Esophagus muscularis mucosa (tissue), 4 donors: ENCODE results near the gene GNG12. TPM values are rescaled to one million over a fixed set of nuclear protein-coding genes. Genes with fewer than 3 reads are reported as not detected.

Experiments used
- DNase-seq: peaks from one replicate; pipeline ENCODE4 v3.0.0-alpha.2; 2017; ENCODE audit errors: extremely low spot score
- H3K27ac ChIP-seq, 4 donors: fragments of 200-600 bp; sonication (generic); replicated peaks in 1 of 4; 1 replicate in 3 of 4; 2 replicates in 1 of 4; pipeline ENCODE4 v1.5.1; 2016 to 2019; ENCODE audit warnings: mild to moderate bottlenecking in 1 of 4
- H3K27me3 ChIP-seq, 4 donors: fragments of 200-600 bp; sonication (generic); one replicate each; pipeline versions ENCODE4 v1.5.1 to v1.6.0; 2016 to 2019
- H3K36me3 ChIP-seq, 4 donors: fragments of 200-600 bp; sonication (generic); one replicate each; pipeline ENCODE4 v1.5.1; 2016 to 2019
- H3K4me1 ChIP-seq, 4 donors: fragments of 200-600 bp; sonication (generic); one replicate each; pipeline ENCODE4 v1.5.1; 2016 to 2019
- H3K4me3 ChIP-seq, 4 donors: fragments of 200-600 bp; sonication (generic); 1 replicate in 2 of 4; 2 replicates in 2 of 4; pipeline ENCODE4 v1.5.1; 2016 to 2019; ENCODE audit warnings: mild to moderate bottlenecking in 4 of 4, moderate library complexity in 1 of 4
- H3K9me3 ChIP-seq, 4 donors: fragments of 200-600 bp; sonication (generic); 1 replicate in 3 of 4; 2 replicates in 1 of 4; pipeline ENCODE4 v1.5.1; 2016 to 2019
- EP300 ChIP-seq: sonication (generic); formaldehyde crosslinking; IDR thresholded peaks from one replicate; pipeline ENCODE4 v1.6.1; 2017; ENCODE audit warnings: antibody characterized with exemption
- POLR2A ChIP-seq: fragments of 450-650 bp; IDR thresholded peaks from one replicate; pipeline ENCODE4 v1.6.1; 2017; ENCODE audit warnings: antibody characterized with exemption, moderate library complexity, mild to moderate bottlenecking, low read depth
- POLR2AphosphoS5 ChIP-seq, 2 donors: sonication (generic); formaldehyde crosslinking; IDR thresholded peaks; one replicate each; pipeline ENCODE4 v1.6.1; 2017; ENCODE audit warnings: antibody characterized with exemption in 2 of 2
- WGBS: methylation state at CpG from one replicate; pipeline ENCODE4 v1.1.5; 2018; 5-methylcytosine and 5-hydroxymethylcytosine counted together
- intact Hi-C: fragments of 100-400 bp; cut with DNase I; formaldehyde crosslinking; loops from one replicate; pipeline ENCODE4 v1.15.1; 2023
- total RNA-seq, 4 donors: library from RNA; depleted of rRNA; stranded (reverse); fragments of >200 nt; gene quantifications; one replicate each; pipeline versions ENCODE4 v1.1.0 to v1.2.1, GENCODE V29; 2016
- TF ChIP-seq, protein P1 (sequence below), 3 experiments: fragments of 200-600 bp in 2 of 3; fragments of 450-650 bp in 1 of 3; sonication (generic) in 2 of 3; IDR thresholded peaks; one replicate each; pipeline ENCODE4 v1.5.1; 2017 to 2019; ENCODE audit warnings: antibody characterized with exemption in 3 of 3, mild to moderate bottlenecking in 2 of 3, moderate library complexity in 1 of 3

The GNG12 gene
- total RNA-seq, 4 donors from 2014 or later, result 108 to 118 (median 111) TPM

DNA sequence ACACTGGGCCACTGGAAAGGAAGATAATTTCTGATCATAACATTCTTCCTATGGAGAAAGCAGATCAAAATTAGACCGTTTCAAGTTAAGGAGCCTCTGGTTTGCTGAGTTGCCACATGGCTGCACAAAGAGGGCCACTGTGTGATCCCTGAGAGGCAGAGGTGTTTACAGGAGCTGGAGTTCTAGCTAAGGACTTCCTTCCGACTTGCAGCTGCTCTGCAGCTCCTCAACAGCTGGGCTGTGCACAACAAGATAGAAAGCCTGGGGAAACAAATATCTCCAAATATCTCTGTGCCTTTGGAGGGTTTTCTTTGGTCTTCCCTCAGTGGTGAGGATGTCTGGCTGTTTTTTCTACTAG, 121.4 kb downstream of the GNG12 start:
- Histone ChIP-seq H3K4me1 (peaks cover 49 to 66% (median 58%) of the 10 kb centered on the region in 4 donors), H3K27me3 (no peaks in the 10 kb centered on the region), H3K4me3 (no peak overlapping the region), H3K27ac (no peak overlapping the region), H3K36me3 (peaks cover 0 to 2% (median 0%) of the 10 kb centered on the region in 4 donors), H3K9me3 (no peaks in the 10 kb centered on the region)
- no peak for DNase-seq
- TF ChIP-seq EP300 (no peak), POLR2AphosphoS5 (IDR thresholded peaks at IDR 0.05) (no peak), POLR2A (no peak)
- TF ChIP-seq, protein P1, sequence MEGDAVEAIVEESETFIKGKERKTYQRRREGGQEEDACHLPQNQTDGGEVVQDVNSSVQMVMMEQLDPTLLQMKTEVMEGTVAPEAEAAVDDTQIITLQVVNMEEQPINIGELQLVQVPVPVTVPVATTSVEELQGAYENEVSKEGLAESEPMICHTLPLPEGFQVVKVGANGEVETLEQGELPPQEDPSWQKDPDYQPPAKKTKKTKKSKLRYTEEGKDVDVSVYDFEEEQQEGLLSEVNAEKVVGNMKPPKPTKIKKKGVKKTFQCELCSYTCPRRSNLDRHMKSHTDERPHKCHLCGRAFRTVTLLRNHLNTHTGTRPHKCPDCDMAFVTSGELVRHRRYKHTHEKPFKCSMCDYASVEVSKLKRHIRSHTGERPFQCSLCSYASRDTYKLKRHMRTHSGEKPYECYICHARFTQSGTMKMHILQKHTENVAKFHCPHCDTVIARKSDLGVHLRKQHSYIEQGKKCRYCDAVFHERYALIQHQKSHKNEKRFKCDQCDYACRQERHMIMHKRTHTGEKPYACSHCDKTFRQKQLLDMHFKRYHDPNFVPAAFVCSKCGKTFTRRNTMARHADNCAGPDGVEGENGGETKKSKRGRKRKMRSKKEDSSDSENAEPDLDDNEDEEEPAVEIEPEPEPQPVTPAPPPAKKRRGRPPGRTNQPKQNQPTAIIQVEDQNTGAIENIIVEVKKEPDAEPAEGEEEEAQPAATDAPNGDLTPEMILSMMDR (IDR thresholded peaks at IDR 0.05), result no peak
- intact Hi-C loops, result no loop called here
- 47% methylated on average over 2 of the region's 2 CpGs for WGBS

DNA sequence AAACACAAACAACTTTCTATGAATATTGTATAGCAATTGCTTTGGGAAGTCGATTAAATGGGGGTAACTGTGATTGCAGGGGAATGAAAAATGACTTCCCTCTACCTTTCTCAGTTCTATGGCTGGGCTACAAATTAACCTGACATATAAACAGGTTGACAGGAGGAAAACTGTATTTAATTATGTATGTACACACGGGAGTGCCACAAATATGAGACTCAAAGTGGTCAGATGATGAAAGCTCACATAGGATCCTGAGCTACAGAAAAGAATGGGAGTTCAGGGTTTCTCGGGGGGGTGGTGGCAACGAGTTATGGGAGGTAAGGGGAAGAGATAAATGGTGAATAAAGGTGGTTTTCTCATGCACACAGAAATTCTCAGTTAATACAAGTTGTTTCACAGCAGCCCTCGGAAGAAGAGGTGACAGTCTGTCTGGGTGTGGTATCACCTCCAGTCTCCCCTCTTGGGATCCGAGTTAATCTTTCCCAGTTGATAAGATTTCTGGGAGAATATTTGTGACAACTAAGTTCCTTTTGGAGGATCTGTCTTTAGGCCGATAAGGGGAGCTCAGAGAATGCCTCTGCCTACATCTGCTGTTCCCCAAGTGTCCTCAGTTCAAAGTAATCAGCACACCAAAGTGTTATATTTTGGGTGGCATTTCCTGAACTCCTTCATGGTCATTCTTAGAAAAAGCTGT, 122.0 kb downstream of the GNG12 start:
- Histone ChIP-seq H3K27ac (peak overlapping the region in 1 of 4 donors; percentile 17), H3K4me3 (no peak overlapping the region), H3K9me3 (no peaks in the 10 kb centered on the region), H3K4me1 (peaks cover 53 to 66% (median 59%) of the 10 kb centered on the region in 4 donors), H3K27me3 (no peaks in the 10 kb centered on the region), H3K36me3 (peaks cover 0 to 7% (median 0%) of the 10 kb centered on the region in 4 donors)
- intact Hi-C loops, result no loop called here
- WGBS, result 86% methylated on average over 7 of the region's 7 CpGs
- no peak for DNase-seq
- TF ChIP-seq EP300 (no peak), POLR2A (no peak), POLR2AphosphoS5 (IDR thresholded peaks at IDR 0.05) (no peak)
- TF ChIP-seq, protein P1 (IDR thresholded peaks at IDR 0.05), result no peak

DNA sequence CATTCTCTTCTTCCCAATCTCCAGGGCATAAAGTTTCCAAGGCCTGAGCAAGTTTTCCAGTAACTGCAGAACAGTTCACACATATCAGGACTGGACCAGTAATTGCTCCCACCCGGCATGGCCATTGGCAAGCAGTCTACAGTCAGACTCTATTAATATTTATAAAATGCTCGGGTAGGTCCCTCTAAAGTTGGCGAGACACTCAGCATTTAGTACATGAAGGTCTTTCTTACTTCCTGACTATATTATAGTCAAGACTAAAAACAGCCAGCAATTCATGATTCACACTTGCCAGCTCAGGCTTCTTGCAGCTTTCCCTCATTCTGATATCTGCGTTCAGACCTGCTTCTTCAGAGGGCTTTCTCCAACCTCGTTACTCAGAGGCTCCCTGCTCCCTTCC, 122.8 kb downstream of the GNG12 start:
- Histone ChIP-seq H3K4me3 (no peak overlapping the region), H3K36me3 (peaks cover 0 to 11% (median 2%) of the 10 kb centered on the region in 4 donors), H3K27ac (peak overlapping the region in 2 of 4 donors; percentile 17 to 31), H3K9me3 (no peaks in the 10 kb centered on the region), H3K4me1 (peaks cover 55 to 64% (median 59%) of the 10 kb centered on the region in 4 donors), H3K27me3 (no peaks in the 10 kb centered on the region)
- TF ChIP-seq POLR2A (no peak), EP300 (no peak)
- TF ChIP-seq, protein P1 (IDR thresholded peaks at IDR 0.05), result no peak
- no peak for DNase-seq
- WGBS, result 54% methylated on average over 5 of the region's 5 CpGs
- intact Hi-C loops, result no loop called here

DNA sequence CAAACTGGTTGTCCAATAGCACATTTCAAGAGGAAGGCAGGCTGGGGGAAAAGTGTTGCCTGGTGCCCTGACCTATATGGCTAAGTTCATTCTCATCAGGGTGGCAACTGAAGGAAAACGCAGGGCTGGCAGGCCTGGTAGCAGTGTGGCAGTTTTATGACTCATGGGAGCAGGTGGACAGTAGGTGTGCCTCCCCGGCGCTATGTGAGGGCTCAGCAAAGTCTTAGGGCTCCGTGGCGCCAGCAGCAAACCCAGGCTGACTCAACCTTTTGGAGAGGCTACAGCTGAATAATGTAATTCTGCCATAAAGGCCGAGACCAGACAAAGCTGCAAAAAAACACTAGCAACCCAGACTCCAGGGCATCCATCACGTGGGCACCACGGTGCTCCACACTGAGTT, 124.7 kb downstream of the GNG12 start:
- H3K4me3 ChIP-seq, result no peak overlapping the region
- no peak for TF ChIP-seq EP300
- no peak for TF ChIP-seq POLR2AphosphoS5 (IDR thresholded peaks at IDR 0.05)
- TF ChIP-seq, protein P1 (IDR thresholded peaks at IDR 0.05), result no peak
- TF ChIP-seq POLR2A, result no peak
- intact Hi-C loops, result no loop called here
- H3K4me1 ChIP-seq, result peaks cover 48 to 52% (median 50%) of the 10 kb centered on the region in 4 donors
- H3K27ac ChIP-seq, result no peak overlapping the region
- no peaks in the 10 kb centered on the region for H3K9me3 ChIP-seq
- WGBS, result 91% methylated on average over 5 of the region's 8 CpGs
- H3K27me3 ChIP-seq, result no peaks in the 10 kb centered on the region
- H3K36me3 ChIP-seq, result peaks cover 0 to 29% (median 17%) of the 10 kb centered on the region in 4 donors
- DNase-seq, result no peak
